Gastroesophageal sphincter (tissue), 3 donors: ENCODE data around the gene METTL16.
A peak's percentile ranks its signal among the peaks of the same experiment; 100 is the strongest.

Experiments used
- CTCF ChIP-seq, 4 experiments: fragments of 200-600 bp in 2 of 4; fragments of 450-650 bp in 2 of 4; sonication (generic) in 1 of 4; IDR thresholded peaks; one replicate each; pipeline ENCODE4 v1.5.1; 2017 to 2019; ENCODE audit warnings: antibody characterized with exemption in 4 of 4, mild to moderate bottlenecking in 2 of 4, moderate library complexity in 2 of 4
- POLR2AphosphoS5 ChIP-seq: sonication (generic); formaldehyde crosslinking; IDR thresholded peaks from one replicate; pipeline ENCODE4 v1.6.1; 2017; ENCODE audit warnings: antibody characterized with exemption

- TF ChIP-seq CTCF (IDR thresholded peaks at IDR 0.05), result no peak
- peak; percentile 20 for TF ChIP-seq POLR2AphosphoS5
These were observed 26.1 kb downstream of the METTL16 start for GRCh38 chr17:2485543-2485942.
